Kidney epithelial cell (primary cell): ENCODE results near the gene THOC7. TPM values are rescaled to one million over a fixed set of nuclear protein-coding genes. Genes with fewer than 3 reads are reported as not detected.

Experiments used
- DNase-seq: peaks from one replicate; pipeline ENCODE4 v3.0.0-alpha.2; 2010; ENCODE audit warnings: low read depth
- H3K27me3 ChIP-seq: 2 replicates; pipeline ENCODE4 v1.6.0; 2011; ENCODE audit warnings: low read length; ENCODE audit not compliant: control insufficient read depth, insufficient read depth
- H3K36me3 ChIP-seq: 2 replicates; pipeline ENCODE4 v1.5.1; 2011; ENCODE audit warnings: low read length; ENCODE audit not compliant: control insufficient read depth, insufficient read depth
- H3K4me3 ChIP-seq: 2 replicates; pipeline ENCODE4 v1.5.1; 2011; ENCODE audit warnings: low read depth, mild to moderate bottlenecking, control low read depth, low read length
- CTCF ChIP-seq: IDR thresholded peaks from 2 replicates; pipeline ENCODE4 v1.5.1; 2011; ENCODE audit warnings: mild to moderate bottlenecking, moderate library complexity, low read length, control low read depth, inconsistent platforms; ENCODE audit not compliant: insufficient read depth, poor library complexity, severe bottlenecking
- total RNA-seq: library from RNA; depleted of rRNA; stranded (reverse); fragments of >200 nt; gene quantifications from 2 replicates; pipeline ENCODE4 v1.2.3, GENCODE V29; 2015

Gene THOC7
- total RNA-seq, 1 donor from 2014 or later, result 66.7 TPM

GRCh38 chr3:63891518-63891917 is 27.9 kb upstream of the THOC7 start:
- no peaks in the 10 kb centered on the region for H3K27me3 ChIP-seq
- DNase-seq, result no peak
- no peak overlapping the region for H3K4me3 ChIP-seq
- no peak for TF ChIP-seq CTCF
- H3K36me3 ChIP-seq, result no peaks in the 10 kb centered on the region

GRCh38 chr3:63886858-63887257 is 23.3 kb upstream of the THOC7 start:
- H3K27me3 ChIP-seq, result no peaks in the 10 kb centered on the region
- no peak overlapping the region for H3K4me3 ChIP-seq
- DNase-seq, result no peak
- no peaks in the 10 kb centered on the region for H3K36me3 ChIP-seq
- no peak for TF ChIP-seq CTCF

- no peaks in the 10 kb centered on the region for H3K27me3 ChIP-seq
- H3K36me3 ChIP-seq, result no peaks in the 10 kb centered on the region
- DNase-seq, result no peak
- H3K4me3 ChIP-seq, result no peak overlapping the region
- no peak for TF ChIP-seq CTCF
Observed at GRCh38 chr3:63880653-63881052, 17.0 kb upstream of the THOC7 start.

GRCh38 chr3:63878394-63879060 is 14.9 kb upstream of the THOC7 start:
- DNase-seq, result no peak
- TF ChIP-seq CTCF, result no peak
- Histone ChIP-seq H3K36me3 (no peaks in the 10 kb centered on the region), H3K27me3 (no peaks in the 10 kb centered on the region), H3K4me3 (no peak overlapping the region)

- TF ChIP-seq CTCF, result no peak
- no peaks in the 10 kb centered on the region for H3K27me3 ChIP-seq
- no peak for DNase-seq
- no peak overlapping the region for H3K4me3 ChIP-seq
- no peaks in the 10 kb centered on the region for H3K36me3 ChIP-seq
Observed at GRCh38 chr3:63877737-63878393, 14.3 kb upstream of the THOC7 start.

- no peak for DNase-seq
- no peaks in the 10 kb centered on the region for H3K27me3 ChIP-seq
- TF ChIP-seq CTCF, result no peak
- H3K36me3 ChIP-seq, result no peaks in the 10 kb centered on the region
- no peak overlapping the region for H3K4me3 ChIP-seq
Observed at GRCh38 chr3:63876260-63876659, 12.7 kb upstream of the THOC7 start.
